LNCaP clone FGC (cell line): Measurements from ENCODE around the gene OTOG.

ENCODE experiments used
- DNase-seq: peaks from one replicate; pipeline ENCODE4 v3.0.0-alpha.2; 2011; ENCODE audit warnings: low read depth
- H3K4me3 ChIP-seq: 2 replicates; pipeline ENCODE4 v1.5.1; 2011; ENCODE audit warnings: mild to moderate bottlenecking, low read depth, low read length, control low read depth
- CTCF ChIP-seq: IDR thresholded peaks from 2 replicates; pipeline ENCODE4 v1.5.1; 2012; ENCODE audit warnings: mild to moderate bottlenecking; ENCODE audit not compliant: control insufficient read depth, insufficient read depth; ENCODE audit errors: extremely low read depth

Gene OTOG

GRCh38 chr11:17578958-17579357 is 31.9 kb downstream of the OTOG start:
- no peak for TF ChIP-seq CTCF
- no peak for DNase-seq
- H3K4me3 ChIP-seq = no peak overlapping the region

- no peak overlapping the region for H3K4me3 ChIP-seq
- no peak for TF ChIP-seq CTCF
- DNase-seq = no peak
Observed at GRCh38 chr11:17579451-17579850, 32.4 kb downstream of the OTOG start.

- H3K4me3 ChIP-seq = no peak overlapping the region
- TF ChIP-seq CTCF = no peak
- no peak for DNase-seq
Observed at GRCh38 chr11:17580271-17580670, 33.2 kb downstream of the OTOG start.

- no peak for DNase-seq
- no peak for TF ChIP-seq CTCF
- no peak overlapping the region for H3K4me3 ChIP-seq
Observed at GRCh38 chr11:17581036-17581731, 34.1 kb downstream of the OTOG start.

GRCh38 chr11:17581732-17582053 is 34.6 kb downstream of the OTOG start:
- no peak for TF ChIP-seq CTCF
- H3K4me3 ChIP-seq = no peak overlapping the region
- no peak for DNase-seq

GRCh38 chr11:17585911-17586695 is 39.0 kb downstream of the OTOG start:
- no peak for TF ChIP-seq CTCF
- no peak for DNase-seq
- no peak overlapping the region for H3K4me3 ChIP-seq
